Sciatic nerve (tissue), 2 donors: ENCODE results near the gene KISS1. TPM values are rescaled to one million over a fixed set of nuclear protein-coding genes. Genes with fewer than 3 reads are reported as not detected.

Experiments used
- ATAC-seq: fragments of 200-7000 bp; cut with Tn5 transposase; one replicate; pipeline ENCODE4 v1.9.1; 2020; ENCODE audit warnings: mild to moderate bottlenecking, moderate library complexity
- DNase-seq: peaks from one replicate; pipeline ENCODE4 v3.0.0-alpha.2; 2020; ENCODE audit warnings: low spot score
- intact Hi-C: fragments of 100-400 bp; cut with DNase I; formaldehyde crosslinking; loops from one replicate; pipeline ENCODE4 v1.14.2; 2022
- total RNA-seq: library from RNA; stranded (reverse); fragmentation: NEBNext Ultra II Directional; extraction: Animal tissue kit (Norgen Biotek cat#: 25700); gene quantifications from one replicate; pipeline ENCODE4 v1.2.1, GENCODE V29; 2021
- donor health status: DM: no; HTN: no; CAD: no.
- donor health status: DM: no; HTN: no; CAD: no.

KISS1 gene
- total RNA-seq, 1 donor from 2014 or later = not detected

GRCh38 chr1:204149107-204149506 is 47.2 kb downstream of the KISS1 start:
- ATAC-seq = no peak
- DNase-seq = no peak

GRCh38 chr1:204147406-204148383 is 48.6 kb downstream of the KISS1 start:
- intact Hi-C loops = no loop called here
- ATAC-seq (no peak), DNase-seq (no peak)

More at GRCh38 chr1:204149107-204149506, 47.2 kb downstream of the KISS1 start:
- intact Hi-C loops = no loop called here

DNA sequence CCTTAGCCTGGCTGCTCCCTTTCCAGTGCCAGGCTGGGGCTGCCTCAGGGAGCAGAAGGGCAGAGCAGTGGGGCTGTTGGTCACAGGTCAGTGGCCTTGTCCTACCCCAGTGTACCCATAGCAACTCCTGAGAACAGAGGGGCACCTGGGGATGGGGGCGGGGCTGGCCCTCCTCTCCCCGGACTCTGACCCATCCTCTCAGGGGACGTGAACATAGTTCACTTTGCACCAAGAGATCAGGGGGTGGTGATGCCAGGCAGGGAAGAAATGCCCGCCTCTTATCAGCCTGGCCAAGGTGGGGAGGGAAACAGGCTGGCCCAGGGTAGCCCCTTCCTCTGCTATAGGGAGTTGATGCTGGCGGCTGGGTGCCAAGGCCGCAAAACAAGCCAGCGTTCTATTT is 49.3 kb downstream of the KISS1 start:
- no peak for ATAC-seq
- DNase-seq = no peak
- intact Hi-C loops = no loop called here

- ATAC-seq (no peak), DNase-seq (no peak)
- intact Hi-C loops = no loop called here
Observed at GRCh38 chr1:204146309-204146708, 50.0 kb downstream of the KISS1 start.

GRCh38 chr1:204145033-204145504 is 51.2 kb downstream of the KISS1 start:
- ATAC-seq = no peak
- DNase-seq = no peak
- intact Hi-C loops = no loop called here

GRCh38 chr1:204143276-204144041 is 52.8 kb downstream of the KISS1 start:
- DNase-seq = no peak
- intact Hi-C loops = no loop called here
- ATAC-seq = no peak

DNA sequence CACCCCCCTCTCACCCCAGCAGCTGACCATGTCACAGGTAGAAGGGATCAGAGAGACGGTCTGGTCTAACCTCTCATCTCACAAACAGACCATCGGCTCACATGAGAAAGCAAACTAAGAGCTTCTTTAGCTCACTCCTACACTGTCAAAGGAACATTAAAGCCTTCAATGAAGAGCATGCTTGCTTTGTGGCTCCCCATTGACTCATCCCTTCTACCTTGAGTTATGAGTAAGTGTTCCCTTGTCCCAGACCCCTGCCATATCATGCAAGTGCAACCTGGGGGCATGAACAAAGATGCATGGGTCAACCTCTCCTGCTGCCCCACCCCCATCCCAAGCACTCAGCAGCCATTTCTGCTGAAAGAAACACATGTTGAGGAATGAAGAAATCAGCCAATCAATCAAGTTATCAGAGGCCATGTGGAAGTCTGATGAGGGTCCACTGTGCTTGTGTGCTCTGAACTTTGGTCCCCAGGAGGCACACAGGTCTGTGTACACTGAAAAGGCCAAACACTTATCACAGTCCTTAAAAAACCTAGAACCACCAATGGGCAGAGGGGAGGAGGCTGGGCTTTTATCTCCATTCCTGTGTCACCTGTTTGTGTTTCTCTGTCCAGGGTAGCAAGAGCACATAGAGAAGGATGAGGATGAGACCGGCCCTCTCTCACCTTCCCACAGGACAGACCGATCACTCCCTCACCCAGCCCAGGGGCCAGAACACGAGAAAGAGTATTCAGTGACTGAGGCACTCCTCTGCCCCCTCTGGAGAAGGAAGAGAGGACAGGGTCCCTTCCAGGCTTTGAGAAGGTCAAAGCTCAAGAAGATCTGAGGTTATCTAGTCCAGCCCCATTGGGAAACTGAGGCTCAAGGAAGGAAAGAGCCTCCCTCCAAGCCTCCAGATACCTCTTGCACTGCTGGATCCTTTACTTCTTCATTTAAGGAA is 54.0 kb downstream of the KISS1 start:
- ATAC-seq (no peak), DNase-seq (no peak)
- intact Hi-C loops = no loop called here

- intact Hi-C loops = no loop called here
- ATAC-seq (no peak), DNase-seq (no peak)
Observed at GRCh38 chr1:204141131-204141530, 55.2 kb downstream of the KISS1 start.

Other genes with a start within 250 kb of the KISS1 start
- 56.3 TPM for gene SOX13, start 123.4 kb downstream of the KISS1 start, total RNA-seq
- 13.7 TPM for gene ETNK2, start 44.4 kb downstream of the KISS1 start, total RNA-seq
- not detected for gene REN, start 30.2 kb downstream of the KISS1 start, total RNA-seq
- gene GOLT1A, start 17.5 kb upstream of the KISS1 start, total RNA-seq = 0.40 TPM
- gene PLEKHA6, start 163.4 kb upstream of the KISS1 start, total RNA-seq = 18.9 TPM
- 38.7 TPM for gene PPP1R15B, start 215.3 kb upstream of the KISS1 start, total RNA-seq